KMS-11 (cell line): ENCODE measurements around the gene SDC3.

ENCODE experiments used
- H2AFZ ChIP-seq: fragments of 200-600 bp; sonication (generic); 2 replicates; pipeline ENCODE4 v1.6.1; 2016; ENCODE audit warnings: antibody characterized with exemption, mixed run types, low read depth
- H3K27ac ChIP-seq: fragments of 200-600 bp; sonication (generic); 2 replicates; pipeline ENCODE4 v1.6.1; 2016; ENCODE audit warnings: mild to moderate bottlenecking, mixed run types
- H3K27me3 ChIP-seq: fragments of 200-600 bp; sonication (generic); 2 replicates; pipeline ENCODE4 v1.6.1; 2017; ENCODE audit warnings: mild to moderate bottlenecking, low read depth, mixed run types, moderate library complexity; ENCODE audit not compliant: insufficient read depth
- H3K36me3 ChIP-seq: fragments of 200-600 bp; sonication (generic); 2 replicates; pipeline ENCODE4 v1.6.1; 2017; ENCODE audit warnings: mild to moderate bottlenecking, mixed run types; ENCODE audit not compliant: insufficient read depth
- H3K4me1 ChIP-seq: fragments of 200-600 bp; sonication (generic); 2 replicates; pipeline ENCODE4 v1.6.1; 2016; ENCODE audit warnings: mild to moderate bottlenecking, low read depth, mixed run types; ENCODE audit not compliant: poor library complexity, severe bottlenecking
- H3K4me2 ChIP-seq: fragments of 200-600 bp; sonication (generic); 2 replicates; pipeline ENCODE4 v1.7.0; 2016; ENCODE audit warnings: mild to moderate bottlenecking, mixed run types
- H3K4me3 ChIP-seq: fragments of 200-600 bp; sonication (generic); IDR thresholded peaks from 2 replicates; pipeline ENCODE4 v1.6.1; 2017; ENCODE audit warnings: low read depth, low read length, mixed read lengths; ENCODE audit not compliant: insufficient read depth
- H3K79me2 ChIP-seq: fragments of 200-600 bp; sonication (generic); 2 replicates; pipeline ENCODE4 v1.6.1; 2016; ENCODE audit warnings: low read depth, mixed run types; ENCODE audit not compliant: insufficient read depth
- H3K9ac ChIP-seq: fragments of 200-600 bp; sonication (generic); 2 replicates; pipeline ENCODE4 v1.6.1; 2016; ENCODE audit warnings: mild to moderate bottlenecking, mixed run types
- H4K20me1 ChIP-seq: fragments of 200-600 bp; sonication (generic); 2 replicates; pipeline ENCODE4 v1.6.1; 2016; ENCODE audit warnings: mild to moderate bottlenecking, mixed run types; ENCODE audit not compliant: insufficient read depth
- CTCF ChIP-seq: fragments of 200-600 bp; sonication (generic); conservative IDR thresholded peaks from 2 replicates; pipeline ENCODE4 v1.6.1; 2017; ENCODE audit warnings: low read depth, mild to moderate bottlenecking, antibody characterized with exemption, low read length, moderate library complexity, mixed read lengths

Gene SDC3

GRCh38 chr1:30820299-30820698 is 88.3 kb downstream of the SDC3 start:
- Histone ChIP-seq H3K4me3 (no peak overlapping the region), H3K4me1 (no peaks in the 10 kb centered on the region), H3K36me3 (no peaks in the 10 kb centered on the region), H3K79me2 (no peaks in the 10 kb centered on the region), H3K27me3 (peaks cover 67% of the 10 kb centered on the region), H3K9ac (no peak overlapping the region), H4K20me1 (no peaks in the 10 kb centered on the region), H3K27ac (no peak overlapping the region), H3K4me2 (no peak overlapping the region), H2AFZ (no peak overlapping the region)
- TF ChIP-seq CTCF: no peak
